GM12892 (cell line): ENCODE results near the gene NEB.

Experiments used
- POLR2A ChIP-seq: IDR thresholded peaks from 2 replicates; pipeline ENCODE4 v1.6.1; 2011; ENCODE audit warnings: low read depth, low read length, control low read depth
- POLR2AphosphoS5 ChIP-seq: IDR thresholded peaks from 2 replicates; pipeline ENCODE4 v1.6.1; 2011; ENCODE audit warnings: low read depth, low read length, control low read depth
- TAF1 ChIP-seq: IDR thresholded peaks from 2 replicates; pipeline ENCODE4 v1.6.1; 2011; ENCODE audit warnings: low read depth, mild to moderate bottlenecking, control low read depth, low read length, borderline replicate concordance

DNA sequence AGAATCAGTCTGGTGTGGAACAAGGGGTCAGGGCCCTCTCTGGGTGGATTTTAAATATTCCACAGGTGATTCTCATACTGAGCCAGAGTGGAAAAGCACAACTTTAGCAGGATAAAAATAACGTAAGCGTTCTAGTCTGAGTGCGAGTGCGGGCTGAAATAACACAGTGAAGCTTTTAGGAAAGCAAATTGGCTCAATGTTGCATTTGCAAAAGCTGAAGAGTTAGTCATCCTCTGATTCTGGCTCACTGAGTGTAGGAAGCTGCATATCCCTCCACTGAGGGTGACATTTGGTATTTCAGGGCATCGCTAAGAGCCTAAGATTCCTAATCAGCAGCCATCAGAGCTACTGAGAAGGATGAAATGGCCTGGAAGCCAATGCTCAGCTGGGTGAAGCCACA is 189.8 kb downstream of the NEB start:
- TF ChIP-seq POLR2A (no peak), TAF1 (no peak), POLR2AphosphoS5 (no peak)
